ENCODE data around the gene DIP2A.
"Not testable (repeated sequence)": the region's sequence is repeated elsewhere in the genome, so short reads cannot be mapped to it uniquely, and the experiment has no call there.

DIP2A gene

DNA sequence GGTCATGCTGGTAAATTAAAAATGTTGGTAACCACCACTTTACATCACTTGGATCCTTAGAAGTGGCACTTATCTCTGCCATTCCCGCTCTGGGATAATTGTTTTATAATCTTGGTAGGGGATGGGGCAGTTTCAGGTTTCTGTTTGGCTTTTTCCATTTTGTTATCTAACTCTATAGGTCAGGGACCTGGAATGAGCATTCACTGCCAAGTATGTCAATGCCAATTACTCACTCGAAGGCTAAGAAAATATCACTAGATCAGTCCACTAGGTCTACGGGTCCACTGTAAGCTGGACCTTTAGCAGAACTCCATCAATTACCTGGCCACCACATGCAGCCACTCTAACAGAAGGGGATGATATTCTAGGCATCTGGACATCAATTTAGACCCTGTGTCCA is 4.5 kb upstream of the DIP2A start:
- no peak for DNase-seq

DNA sequence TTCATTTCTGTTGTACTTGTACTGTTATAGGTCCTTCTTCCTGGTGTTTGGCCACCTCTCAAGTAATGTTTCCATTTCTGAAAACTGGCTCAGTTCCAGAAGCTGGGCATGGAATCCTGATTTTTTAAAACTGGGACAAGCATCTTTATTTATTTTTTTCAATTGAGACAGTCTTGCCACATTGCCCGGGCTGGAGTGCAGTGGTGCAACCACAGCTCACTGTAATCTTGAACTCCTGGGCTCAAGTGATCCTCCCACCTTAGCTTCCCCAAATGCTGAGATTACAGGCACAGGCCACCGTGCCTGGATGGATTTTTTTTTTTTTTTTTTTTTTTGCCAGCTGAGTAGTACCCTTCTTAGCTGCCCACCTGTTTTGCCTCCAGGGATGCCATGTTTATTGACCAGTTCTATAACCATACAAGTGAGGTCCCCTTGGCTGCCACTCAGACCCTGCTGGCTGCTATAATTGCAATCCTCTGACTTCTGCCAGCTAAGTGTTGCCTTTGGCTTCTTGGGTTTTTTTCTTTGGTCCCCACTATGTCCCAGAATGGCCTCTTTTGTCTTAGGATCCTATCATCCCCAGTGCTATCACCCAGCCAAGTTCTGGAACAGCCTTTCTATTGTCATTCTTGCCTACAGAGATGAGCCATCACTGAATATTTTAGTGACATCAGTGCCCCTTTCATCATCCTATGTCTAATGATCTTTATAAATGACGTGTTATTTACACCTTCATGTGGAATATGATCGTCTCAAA is 3.9 kb upstream of the DIP2A start:
- DNase-seq, result no peak

DNA sequence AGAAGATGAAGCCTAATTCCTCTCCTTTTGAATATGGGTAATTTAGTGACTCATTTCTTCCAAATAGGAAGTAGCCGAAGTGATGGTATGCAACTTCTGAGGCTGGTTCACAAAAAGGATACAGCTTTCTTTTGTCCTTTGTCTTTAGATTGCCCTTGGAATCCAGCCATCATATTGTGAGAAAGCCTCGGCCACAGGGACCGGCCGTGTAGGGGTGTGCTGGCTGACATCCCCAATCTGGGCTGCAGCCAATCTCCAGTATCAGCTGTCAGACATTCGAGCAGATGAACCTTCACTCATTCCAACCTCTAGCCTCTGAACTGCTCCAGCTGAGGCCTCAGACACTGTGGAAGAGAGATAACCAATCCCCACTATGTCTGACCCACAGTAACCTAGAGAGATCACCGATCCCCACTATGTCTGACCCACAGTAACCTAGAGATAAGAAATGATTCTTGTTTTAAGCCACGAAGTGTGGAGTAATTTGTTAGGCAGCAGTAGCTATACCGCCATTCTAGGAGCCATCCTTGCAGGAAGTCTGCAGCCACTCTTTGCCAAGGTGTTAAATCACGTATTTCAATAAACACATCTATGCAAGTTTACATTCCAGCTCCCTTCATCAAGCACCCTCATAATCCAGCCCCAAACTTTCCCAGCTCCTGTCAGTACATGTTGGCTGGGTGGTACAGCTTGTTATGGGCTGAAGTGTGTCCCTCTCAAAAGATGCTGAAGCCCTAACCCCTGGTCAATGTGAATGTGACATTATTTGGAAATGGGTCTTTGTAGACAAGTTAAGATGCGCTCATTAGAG is 2.9 kb upstream of the DIP2A start:
- no peak for DNase-seq

- no peak for DNase-seq
Observed at GRCh38 chr21:46456750-46457149, 1.9 kb upstream of the DIP2A start.

GRCh38 chr21:46457801-46458314 is 833 bp upstream of the DIP2A start:
- peak; percentile 57 for DNase-seq

DNA sequence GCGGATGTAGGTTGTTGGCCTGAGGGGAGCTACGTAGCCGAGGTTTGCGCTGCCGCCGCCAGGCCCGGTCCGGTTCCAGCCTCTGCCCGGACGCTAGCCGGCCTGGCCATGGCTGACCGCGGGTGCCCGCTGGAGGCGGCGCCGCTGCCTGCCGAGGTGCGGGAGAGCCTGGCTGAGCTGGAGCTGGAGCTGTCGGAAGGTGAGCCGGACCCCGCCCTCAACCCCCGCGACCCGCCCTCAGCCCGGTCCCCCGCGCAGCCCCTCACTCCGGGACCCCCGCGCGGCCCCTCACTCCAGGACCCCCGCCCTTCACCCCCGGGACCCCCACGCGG is 299 bp downstream of the DIP2A start:
- no peak for DNase-seq

DNA sequence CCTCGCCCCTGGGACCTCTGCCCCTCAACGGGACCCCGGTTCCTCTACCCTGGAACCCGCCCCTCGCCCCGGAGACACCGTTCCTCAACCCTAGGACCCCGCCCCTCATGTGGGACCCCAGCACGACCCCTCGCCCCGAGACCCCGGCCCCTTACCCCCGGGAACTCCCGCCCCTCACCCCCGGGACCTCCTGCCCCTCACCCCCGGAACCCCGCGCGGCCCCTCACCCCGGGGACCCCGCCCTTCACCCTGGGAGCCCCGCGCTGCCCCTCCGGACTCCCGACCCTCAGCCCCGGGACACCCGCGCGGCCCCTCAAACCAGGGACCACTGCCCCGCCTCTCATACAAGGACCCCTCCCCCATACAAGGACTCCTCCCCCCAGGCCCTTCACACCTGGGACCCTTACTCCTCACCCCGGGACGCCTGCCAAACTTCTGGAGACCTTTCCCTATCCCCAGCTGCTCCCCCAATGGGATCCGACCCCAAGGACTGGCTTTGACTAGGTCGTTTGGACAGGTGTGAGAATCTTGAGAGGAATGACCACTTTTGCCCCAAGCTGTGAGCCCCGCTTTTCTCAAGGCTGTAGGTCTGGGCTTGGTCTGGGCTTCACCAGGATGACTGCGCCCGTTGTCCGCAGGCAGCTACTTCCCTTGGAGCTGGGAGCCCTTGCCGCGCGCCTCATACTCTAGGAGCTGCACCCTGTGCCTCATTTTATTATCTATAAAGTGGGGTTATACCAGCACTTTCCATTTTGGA is 843 bp downstream of the DIP2A start:
- peak; percentile 59 for DNase-seq

DNA sequence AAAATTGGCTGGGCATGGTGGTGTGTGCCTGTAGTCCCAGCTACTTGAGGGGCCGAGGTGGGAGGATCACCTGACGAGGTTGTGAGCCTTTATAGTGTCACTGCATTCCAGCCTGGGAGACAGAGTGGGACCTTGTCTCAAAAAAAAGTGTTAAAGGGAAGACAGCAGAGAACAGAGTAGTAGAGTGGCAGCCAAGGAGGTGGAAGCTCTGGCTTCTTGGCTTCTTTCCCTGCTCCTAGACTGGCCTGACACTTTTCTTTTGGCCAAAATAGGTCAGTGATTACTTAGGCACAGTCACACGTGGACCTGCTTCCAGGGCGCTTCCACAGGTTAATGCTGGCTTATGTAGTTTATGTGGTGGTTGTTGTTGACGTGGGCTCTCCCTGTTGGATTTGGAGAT is 3.2 kb downstream of the DIP2A start:
- no peak for DNase-seq

- DNase-seq, result not testable (repeated sequence)
Observed at GRCh38 chr21:46465153-46465552, 6.5 kb downstream of the DIP2A start.

GRCh38 chr21:46465651-46466050 is 7.0 kb downstream of the DIP2A start:
- DNase-seq, result no peak

GRCh38 chr21:46468108-46468774 is 9.6 kb downstream of the DIP2A start:
- no peak for DNase-seq

DNA sequence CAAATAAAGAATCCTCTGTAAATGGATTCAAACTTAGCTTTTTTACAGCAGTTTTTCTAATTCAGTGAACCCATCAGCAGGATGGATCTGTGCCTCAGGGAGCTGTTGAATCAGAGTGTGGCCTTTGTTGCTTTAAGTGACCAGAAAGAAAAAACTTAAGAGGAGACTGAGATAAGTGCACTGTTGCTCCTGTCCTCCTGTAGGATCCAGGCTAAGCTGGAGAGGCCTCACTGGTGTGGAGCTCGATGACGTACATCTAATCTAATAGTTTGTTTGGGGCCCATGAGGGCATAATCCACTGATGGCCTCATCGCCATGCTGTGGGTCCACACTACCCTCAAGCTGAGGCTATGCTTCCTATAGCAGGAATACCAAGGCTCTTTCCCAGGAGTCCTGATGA is 10.6 kb downstream of the DIP2A start:
- peak; percentile 54 for DNase-seq

- no peak for DNase-seq
Observed at GRCh38 chr21:46471514-46471913, 12.8 kb downstream of the DIP2A start.

GRCh38 chr21:46472246-46472645 is 13.6 kb downstream of the DIP2A start:
- DNase-seq, result no peak

GRCh38 chr21:46474382-46474781 is 15.7 kb downstream of the DIP2A start:
- no peak for DNase-seq

GRCh38 chr21:46475296-46475695 is 16.6 kb downstream of the DIP2A start:
- no peak for DNase-seq

GRCh38 chr21:46477765-46478164 is 19.1 kb downstream of the DIP2A start:
- no peak for DNase-seq

GRCh38 chr21:46478910-46479309 is 20.2 kb downstream of the DIP2A start:
- DNase-seq, result no peak

DNA sequence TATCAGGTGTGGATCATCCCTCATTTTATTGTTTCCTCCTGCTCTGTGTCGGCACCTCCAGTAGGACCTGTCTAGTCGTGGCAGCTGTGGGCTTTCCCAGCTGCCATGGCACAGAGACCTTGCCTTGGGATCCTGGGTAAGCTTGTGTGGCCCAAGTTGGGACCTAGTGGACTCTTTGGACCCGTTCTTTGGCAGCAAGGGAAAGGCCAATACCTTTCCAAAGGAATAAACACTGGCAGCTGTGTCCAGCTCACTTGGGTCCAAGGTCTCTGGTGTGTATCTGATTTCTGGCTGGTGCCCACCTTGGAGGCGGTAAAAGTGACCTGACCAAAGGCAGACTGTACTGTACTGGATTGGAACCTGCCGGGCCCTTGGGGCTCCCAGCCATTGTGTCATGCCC is 21.8 kb downstream of the DIP2A start:
- no peak for DNase-seq

- no peak for DNase-seq
Observed at GRCh38 chr21:46482225-46482845, 23.6 kb downstream of the DIP2A start.

DNA sequence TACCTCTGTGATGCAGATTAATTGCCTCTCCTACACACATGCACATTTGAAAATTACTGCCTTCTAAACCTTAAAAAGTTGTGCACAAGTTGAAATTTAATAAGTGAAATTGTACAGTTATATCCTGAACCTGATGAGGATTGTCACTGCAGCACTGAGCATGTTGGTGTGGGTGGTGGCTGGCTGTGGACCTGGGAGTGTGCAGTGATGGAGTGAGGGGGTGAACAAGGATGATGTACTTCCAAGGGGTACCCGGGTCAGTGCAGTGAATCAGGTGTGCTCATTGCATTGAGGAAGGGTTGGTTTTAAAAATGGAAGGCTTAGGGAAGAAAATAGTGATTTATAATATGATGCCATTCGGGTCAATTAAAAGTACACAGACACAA is 24.1 kb downstream of the DIP2A start:
- DNase-seq, result no peak
